B cell (primary cell): ENCODE measurements around the gene CATSPERE.

ENCODE experiments used
- EZH2 ChIP-seq: IDR thresholded peaks from 2 replicates; pipeline ENCODE4 v1.6.1; 2012; ENCODE audit warnings: borderline replicate concordance, low read depth, mild to moderate bottlenecking, moderate library complexity, low read length; ENCODE audit not compliant: insufficient read depth, poor library complexity, severe bottlenecking
- TF ChIP-seq, protein P1 (sequence below): fragments of 200-600 bp; IDR thresholded peaks from one replicate; pipeline ENCODE4 v1.8.0; 2022; ENCODE audit warnings: antibody characterized with exemption, mild to moderate bottlenecking

- TF ChIP-seq, protein P1, sequence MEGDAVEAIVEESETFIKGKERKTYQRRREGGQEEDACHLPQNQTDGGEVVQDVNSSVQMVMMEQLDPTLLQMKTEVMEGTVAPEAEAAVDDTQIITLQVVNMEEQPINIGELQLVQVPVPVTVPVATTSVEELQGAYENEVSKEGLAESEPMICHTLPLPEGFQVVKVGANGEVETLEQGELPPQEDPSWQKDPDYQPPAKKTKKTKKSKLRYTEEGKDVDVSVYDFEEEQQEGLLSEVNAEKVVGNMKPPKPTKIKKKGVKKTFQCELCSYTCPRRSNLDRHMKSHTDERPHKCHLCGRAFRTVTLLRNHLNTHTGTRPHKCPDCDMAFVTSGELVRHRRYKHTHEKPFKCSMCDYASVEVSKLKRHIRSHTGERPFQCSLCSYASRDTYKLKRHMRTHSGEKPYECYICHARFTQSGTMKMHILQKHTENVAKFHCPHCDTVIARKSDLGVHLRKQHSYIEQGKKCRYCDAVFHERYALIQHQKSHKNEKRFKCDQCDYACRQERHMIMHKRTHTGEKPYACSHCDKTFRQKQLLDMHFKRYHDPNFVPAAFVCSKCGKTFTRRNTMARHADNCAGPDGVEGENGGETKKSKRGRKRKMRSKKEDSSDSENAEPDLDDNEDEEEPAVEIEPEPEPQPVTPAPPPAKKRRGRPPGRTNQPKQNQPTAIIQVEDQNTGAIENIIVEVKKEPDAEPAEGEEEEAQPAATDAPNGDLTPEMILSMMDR, result no peak
- TF ChIP-seq EZH2, result no peak
Observed at GRCh38 chr1:244545511-244545910, 84.4 kb downstream of the CATSPERE start.
